AG09309 (cell line): ENCODE measurements around the gene MAML2.

ENCODE experiments used
- DNase-seq: peaks from one replicate; pipeline ENCODE4 v3.0.0-alpha.2; 2010; ENCODE audit warnings: low read depth
- H3K4me3 ChIP-seq: 2 replicates; pipeline ENCODE4 v1.5.1; 2011; ENCODE audit warnings: mild to moderate bottlenecking, low read depth, low read length, moderate library complexity; ENCODE audit not compliant: control insufficient read depth
- CTCF ChIP-seq: IDR thresholded peaks from 2 replicates; pipeline ENCODE4 v1.5.1; 2011; ENCODE audit warnings: mild to moderate bottlenecking, low read depth, low read length, inconsistent platforms; ENCODE audit not compliant: insufficient read depth, control insufficient read depth; ENCODE audit errors: missing control alignments

The MAML2 gene

GRCh38 chr11:96114178-96115064 lies 228.6 kb downstream of the MAML2 start:
- H3K4me3 ChIP-seq: no peak overlapping the region
- DNase-seq: no peak
- TF ChIP-seq CTCF: no peak

GRCh38 chr11:96113193-96113681 lies 229.8 kb downstream of the MAML2 start:
- H3K4me3 ChIP-seq: no peak overlapping the region
- no peak for TF ChIP-seq CTCF
- DNase-seq: peak; percentile 35

GRCh38 chr11:96112192-96113128 lies 230.5 kb downstream of the MAML2 start:
- no peak for TF ChIP-seq CTCF
- no peak overlapping the region for H3K4me3 ChIP-seq

GRCh38 chr11:96111308-96111707 lies 231.7 kb downstream of the MAML2 start:
- TF ChIP-seq CTCF: no peak
- DNase-seq: no peak
- no peak overlapping the region for H3K4me3 ChIP-seq

More at GRCh38 chr11:96112192-96113128, 230.5 kb downstream of the MAML2 start:
- DNase-seq: no peak

GRCh38 chr11:96110302-96110701 lies 232.7 kb downstream of the MAML2 start:
- no peak overlapping the region for H3K4me3 ChIP-seq
- TF ChIP-seq CTCF: no peak
- no peak for DNase-seq

- TF ChIP-seq CTCF: no peak
- DNase-seq: no peak
- H3K4me3 ChIP-seq: no peak overlapping the region
Measured at GRCh38 chr11:96109331-96110030, 233.5 kb downstream of the MAML2 start.
